OCI-LY3 (cell line): ENCODE measurements around the gene ALDOC.

Source experiments
- H2AFZ ChIP-seq: fragments of 200-600, 300-600 bp; shearing (Covaris generic); 2 replicates; pipeline ENCODE4 v1.6.0; 2014; ENCODE audit warnings: antibody characterized with exemption, low read depth, low read length
- H3K27ac ChIP-seq: fragments of 200-600, 300-600 bp; sonication (generic); 2 replicates; pipeline ENCODE4 v1.5.1; 2014; ENCODE audit warnings: mild to moderate bottlenecking, low read length, moderate library complexity, mixed read lengths
- H3K27me3 ChIP-seq: fragments of 200-600, 300-600 bp; sonication (generic); 2 replicates; pipeline ENCODE4 v1.6.1; 2014; ENCODE audit warnings: low read depth, low read length, mixed read lengths
- H3K36me3 ChIP-seq: fragments of 200-600, 300-600 bp; sonication (generic); replicated peaks from 2 replicates; pipeline ENCODE3; 2014; ENCODE audit warnings: low read depth, low read length, mixed read lengths
- H3K4me1 ChIP-seq: fragments of 300-600, 200-600 bp; sonication (generic); 2 replicates; pipeline ENCODE4 v1.6.1; 2014; ENCODE audit warnings: low read length, mixed read lengths
- H3K4me2 ChIP-seq: fragments of 200-600, 300-600 bp; sonication (generic); 2 replicates; pipeline ENCODE4 v1.6.1; 2014; ENCODE audit warnings: low read length, mixed read lengths
- H3K4me3 ChIP-seq: fragments of 300-600, 200-600 bp; sonication (generic); 2 replicates; pipeline ENCODE4 v1.5.1; 2014; ENCODE audit warnings: antibody characterized with exemption, mild to moderate bottlenecking, low read length, moderate library complexity
- H3K79me2 ChIP-seq: fragments of 300-600, 200-600 bp; shearing (Covaris generic); 2 replicates; pipeline ENCODE4 v1.6.1; 2014; ENCODE audit warnings: mild to moderate bottlenecking, low read length, mixed read lengths
- H3K9ac ChIP-seq: fragments of 300-600, 200-600 bp; shearing (Covaris generic); 2 replicates; pipeline ENCODE4 v1.6.0; 2014; ENCODE audit warnings: mild to moderate bottlenecking, low read length, moderate library complexity
- H3K9me3 ChIP-seq: fragments of 200-600, 300-600 bp; shearing (Covaris generic); 2 replicates; pipeline ENCODE4 v1.6.1; 2014; ENCODE audit warnings: low read length, mixed read lengths; ENCODE audit not compliant: insufficient read depth
- H4K20me1 ChIP-seq: fragments of 200-600, 300-600 bp; sonication (generic); 2 replicates; pipeline ENCODE4 v1.6.1; 2016; ENCODE audit warnings: low read length, mixed read lengths; ENCODE audit not compliant: insufficient read depth
- CTCF ChIP-seq: fragments of 200-600, 300-600 bp; sonication (generic); IDR thresholded peaks from 2 replicates; pipeline ENCODE4 v1.5.1; 2014; ENCODE audit warnings: antibody characterized with exemption, low read length, low read depth
- EZH2phosphoT487 ChIP-seq: fragments of 200-600 bp; shearing (Covaris generic); IDR thresholded peaks from 2 replicates; pipeline ENCODE4 v1.6.1; 2018; ENCODE audit warnings: antibody characterized with exemption, mixed run types, low read depth

ALDOC gene

DNA sequence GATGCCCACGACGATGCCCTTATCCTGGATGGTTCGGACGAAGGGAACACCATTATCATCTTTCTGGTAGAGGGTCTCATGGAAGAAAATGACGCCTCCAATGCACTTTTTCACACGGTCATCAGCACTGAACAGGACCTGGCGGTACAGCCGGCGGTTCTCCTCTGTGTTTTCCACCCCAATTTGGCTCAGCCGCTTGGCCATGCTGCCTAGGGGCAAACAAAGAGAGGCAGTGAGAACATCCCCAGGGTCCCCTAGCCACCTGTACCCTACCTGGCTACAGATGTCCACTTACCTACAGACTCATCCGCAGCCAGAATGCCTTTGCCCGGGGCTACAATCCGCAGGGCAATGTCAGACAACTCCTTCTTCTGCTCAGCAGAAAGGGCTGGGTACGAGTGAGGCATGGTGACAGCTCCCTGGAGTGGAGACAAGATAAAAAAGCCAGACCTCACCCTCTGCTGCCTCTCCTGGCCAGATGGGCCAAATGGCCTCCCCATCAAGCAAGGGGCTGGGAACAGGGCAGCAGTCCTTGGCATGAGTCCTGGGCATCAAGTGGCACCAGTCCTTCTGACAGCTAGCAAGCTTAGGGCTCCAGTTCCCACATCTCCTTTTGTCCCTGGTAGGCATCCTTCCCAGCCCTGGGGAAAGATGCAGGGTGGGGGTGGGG, 1.4 kb downstream of the ALDOC start:
- no peak overlapping the region for H3K9ac ChIP-seq
- H3K27me3 ChIP-seq, result no peaks in the 10 kb centered on the region
- H3K79me2 ChIP-seq, result peaks cover 8% of the 10 kb centered on the region
- 0 out of 2 replicates have a peak, but pooled peaks cover 5% of the 10 kb centered on the region for H4K20me1 ChIP-seq
- no peak overlapping the region for H3K27ac ChIP-seq
- peak overlapping the region; percentile 68 for H3K4me2 ChIP-seq
- peaks cover 66% of the 10 kb centered on the region for H3K36me3 ChIP-seq
- H3K9me3 ChIP-seq, result no peaks in the 10 kb centered on the region
- peaks cover 39% of the 10 kb centered on the region for H3K4me1 ChIP-seq
- no peak overlapping the region for H3K4me3 ChIP-seq
- H2AFZ ChIP-seq, result no peak overlapping the region
- TF ChIP-seq CTCF (no peak), EZH2phosphoT487 (no peak)

GRCh38 chr17:28574526-28574925, 2.2 kb downstream of the ALDOC start:
- Histone ChIP-seq H3K4me2 (no peak overlapping the region), H3K4me1 (peaks cover 39% of the 10 kb centered on the region), H2AFZ (no peak overlapping the region), H3K36me3 (peaks cover 59% of the 10 kb centered on the region), H3K9ac (no peak overlapping the region), H3K4me3 (no peak overlapping the region), H3K27me3 (no peaks in the 10 kb centered on the region), H3K27ac (no peak overlapping the region), H3K9me3 (no peaks in the 10 kb centered on the region), H3K79me2 (peaks cover 10% of the 10 kb centered on the region), H4K20me1 (no peaks in the 10 kb centered on the region)
- TF ChIP-seq CTCF (no peak), EZH2phosphoT487 (no peak)

- peaks cover 10% of the 10 kb centered on the region for H3K79me2 ChIP-seq
- H3K4me2 ChIP-seq, result no peak overlapping the region
- H3K9me3 ChIP-seq, result no peaks in the 10 kb centered on the region
- no peak overlapping the region for H3K4me3 ChIP-seq
- no peak overlapping the region for H3K9ac ChIP-seq
- H4K20me1 ChIP-seq, result no peaks in the 10 kb centered on the region
- TF ChIP-seq CTCF (no peak), EZH2phosphoT487 (no peak)
- H3K36me3 ChIP-seq, result peaks cover 55% of the 10 kb centered on the region
- peaks cover 34% of the 10 kb centered on the region for H3K4me1 ChIP-seq
- no peak overlapping the region for H3K27ac ChIP-seq
- H3K27me3 ChIP-seq, result no peaks in the 10 kb centered on the region
- H2AFZ ChIP-seq, result no peak overlapping the region
Observed at GRCh38 chr17:28573966-28574480, 2.7 kb downstream of the ALDOC start.

DNA sequence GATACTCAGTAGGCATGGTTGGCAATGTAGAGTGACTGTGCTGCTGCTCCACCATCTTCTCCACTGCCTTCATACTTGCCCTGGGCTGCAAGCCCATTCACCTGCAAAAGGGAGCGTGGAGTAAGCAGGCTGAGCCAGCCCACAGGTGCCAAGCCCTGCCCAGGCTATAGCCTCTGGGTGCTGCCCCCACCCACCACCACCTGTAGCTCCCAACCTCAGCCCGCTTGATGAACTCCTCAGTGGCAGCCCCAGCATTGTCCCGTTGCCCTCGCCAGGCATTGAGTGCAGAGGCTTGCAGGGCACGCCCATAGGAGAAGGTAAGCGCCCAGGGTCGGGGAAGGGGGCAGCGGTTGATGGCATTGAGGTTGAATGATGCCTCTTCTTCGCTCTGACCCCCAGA, 3.2 kb downstream of the ALDOC start:
- Histone ChIP-seq H3K27me3 (no peaks in the 10 kb centered on the region), H3K4me1 (peaks cover 31% of the 10 kb centered on the region), H4K20me1 (no peaks in the 10 kb centered on the region), H2AFZ (no peak overlapping the region), H3K36me3 (peaks cover 52% of the 10 kb centered on the region), H3K4me3 (no peak overlapping the region), H3K4me2 (no peak overlapping the region), H3K79me2 (peaks cover 11% of the 10 kb centered on the region), H3K9ac (no peak overlapping the region), H3K27ac (no peak overlapping the region), H3K9me3 (no peaks in the 10 kb centered on the region)
- TF ChIP-seq EZH2phosphoT487, result no peak
- no peak for TF ChIP-seq CTCF
